IMR-90 (cell line): Measurements from ENCODE around the gene LRRC70. TPM values are rescaled to one million over a fixed set of nuclear protein-coding genes. Genes with fewer than 3 reads are reported as not detected.

ENCODE experiments used
- ATAC-seq: fragments of 200-7000 bp; cut with Tn5 transposase; 2 replicates; pipeline ENCODE4 v1.9.1; 2020; ENCODE audit warnings: low read depth, mild to moderate bottlenecking, moderate library complexity
- BruUV-seq: library from RNA; stranded (reverse); fragments of 400-500 nt; replicated peaks from 2 replicates; lab custom pipeline; 2021; lab: Mats Ljungman, UMichigan
- CTCF ChIA-PET: fragments of 300-600 bp; formaldehyde crosslinking; extraction: SDS; loops from one replicate; lab custom pipeline; 2021; ENCODE audit warnings: antibody characterized with exemption; lab: Yijun Ruan, JAX
- POLR2A ChIA-PET: fragments of 300-600 bp; sonication (Branson Sonifier 250); formaldehyde crosslinking; loops from one replicate; lab custom pipeline; 2022; ENCODE audit warnings: antibody characterized with exemption; ENCODE audit not compliant: unreplicated experiment; lab: Charles Lee
- DNase-seq: peaks from one replicate; pipeline ENCODE4 v3.0.0; 2013
- H2AFZ ChIP-seq: replicated peaks from 2 replicates; pipeline ENCODE3; 2013; ENCODE audit warnings: low read length, mild to moderate bottlenecking; ENCODE audit not compliant: poor library complexity
- H2AK5ac ChIP-seq: 2 replicates; pipeline ENCODE4 v1.6.1; 2013; ENCODE audit warnings: low read depth, low read length, inconsistent platforms
- H2AK9ac ChIP-seq: replicated peaks from 2 replicates; pipeline ENCODE3; 2013; ENCODE audit warnings: mild to moderate bottlenecking, low read depth, low read length, moderate library complexity; ENCODE audit not compliant: poor library complexity
- H2BK120ac ChIP-seq: 2 replicates; pipeline ENCODE4 v1.6.1; 2013; ENCODE audit warnings: low read depth, low read length, inconsistent platforms
- H2BK15ac ChIP-seq: 3 replicates; pipeline ENCODE4 v1.6.1; 2013; ENCODE audit warnings: low read depth, low read length, inconsistent platforms
- H2BK20ac ChIP-seq: 2 replicates; pipeline ENCODE4 v1.6.1; 2013; ENCODE audit warnings: low read depth, mild to moderate bottlenecking, inconsistent platforms, low read length, moderate library complexity
- H2BK5ac ChIP-seq: 2 replicates; pipeline ENCODE4 v1.6.1; 2013; ENCODE audit warnings: mild to moderate bottlenecking, low read depth, low read length, inconsistent platforms; ENCODE audit not compliant: poor library complexity, severe bottlenecking
- H3K14ac ChIP-seq: replicated peaks from 2 replicates; pipeline ENCODE4 v1.6.1; 2013; ENCODE audit warnings: low read depth, low read length, inconsistent platforms
- H3K18ac ChIP-seq: 2 replicates; pipeline ENCODE4 v1.6.1; 2013; ENCODE audit warnings: low read depth, low read length, control low read depth
- H3K23ac ChIP-seq: 2 replicates; pipeline ENCODE4 v1.6.1; 2013; ENCODE audit warnings: low read depth, low read length, inconsistent platforms
- H3K27ac ChIP-seq: 2 replicates; pipeline ENCODE4 v1.5.1; 2013; ENCODE audit warnings: mild to moderate bottlenecking, control low read depth, low read length; ENCODE audit not compliant: insufficient read depth
- H3K27me3 ChIP-seq: 2 replicates; pipeline ENCODE4 v1.6.1; 2013; ENCODE audit warnings: low read length; ENCODE audit not compliant: control insufficient read depth, insufficient read depth
- H3K36me3 ChIP-seq: 2 replicates; pipeline ENCODE4 v1.6.1; 2013; ENCODE audit warnings: low read length, mixed read lengths; ENCODE audit not compliant: control insufficient read depth, insufficient read depth
- H3K4ac ChIP-seq: 2 replicates; pipeline ENCODE4 v1.6.1; 2013; ENCODE audit warnings: low read depth, low read length, inconsistent platforms
- H3K4me1 ChIP-seq: 2 replicates; pipeline ENCODE4 v1.6.1; 2013; ENCODE audit warnings: low read length, mixed read lengths; ENCODE audit not compliant: control insufficient read depth, insufficient read depth
- H3K4me2 ChIP-seq: 2 replicates; pipeline ENCODE4 v1.6.1; 2013; ENCODE audit warnings: low read depth, mild to moderate bottlenecking, control low read depth, low read length, moderate library complexity
- H3K4me3 ChIP-seq: 2 replicates; pipeline ENCODE4 v1.5.1; 2013; ENCODE audit warnings: low read depth, mild to moderate bottlenecking, control low read depth, low read length, moderate library complexity; ENCODE audit not compliant: insufficient read depth
- H3K56ac ChIP-seq: 2 replicates; pipeline ENCODE4 v1.6.1; 2013; ENCODE audit warnings: low read length, inconsistent platforms; ENCODE audit not compliant: insufficient read depth; ENCODE audit errors: extremely low read depth
- H3K79me1 ChIP-seq, 2 experiments: 2 replicates each; pipeline ENCODE4 v1.6.1; 2013; ENCODE audit warnings: low read length in 2 of 2, inconsistent platforms in 1 of 2, low read depth in 1 of 2
- H3K9ac ChIP-seq: 2 replicates; pipeline ENCODE4 v1.6.1; 2013; ENCODE audit warnings: low read depth, low read length, control low read depth
- H3K9me1 ChIP-seq: 2 replicates; pipeline ENCODE4 v1.6.1; 2013; ENCODE audit warnings: low read length, inconsistent platforms; ENCODE audit not compliant: insufficient read depth
- H3K9me3 ChIP-seq: 2 replicates; pipeline ENCODE4 v1.6.1; 2013; ENCODE audit warnings: low read length; ENCODE audit not compliant: control insufficient read depth, insufficient read depth
- H4K20me1 ChIP-seq: 2 replicates; pipeline ENCODE4 v1.6.1; 2013; ENCODE audit warnings: low read length, inconsistent platforms; ENCODE audit not compliant: insufficient read depth
- H4K5ac ChIP-seq: 2 replicates; pipeline ENCODE4 v1.6.1; 2013; ENCODE audit warnings: mild to moderate bottlenecking, low read depth, low read length, control low read depth
- H4K8ac ChIP-seq, 2 experiments: 2 replicates each; pipeline ENCODE4 v1.6.1; 2013; ENCODE audit warnings: low read depth in 2 of 2, low read length in 2 of 2, control low read depth in 1 of 2, inconsistent platforms in 1 of 2
- H4K91ac ChIP-seq: 2 replicates; pipeline ENCODE4 v1.6.1; 2013; ENCODE audit warnings: low read depth, low read length, inconsistent platforms; ENCODE audit not compliant: insufficient read depth
- CEBPB ChIP-seq: IDR thresholded peaks from 2 replicates; pipeline ENCODE4 v1.6.1; 2012; ENCODE audit warnings: low read depth, low read length, improper control_type of control experiment
- ELK1 ChIP-seq: fragments of 150-350 bp; IDR thresholded peaks from 2 replicates; pipeline ENCODE4 v1.6.1; 2016; ENCODE audit warnings: low read depth, mild to moderate bottlenecking, low read length, moderate library complexity, borderline replicate concordance
- MAFK ChIP-seq: IDR thresholded peaks from 2 replicates; pipeline ENCODE4 v1.6.1; 2012; ENCODE audit warnings: low read depth, low read length, improper control_type of control experiment
- RAD21 ChIP-seq: IDR thresholded peaks from 2 replicates; pipeline ENCODE4 v1.6.1; 2012; ENCODE audit warnings: low read length, improper control_type of control experiment
- WGBS, 2 experiments: methylation state at CpG; one replicate each; pipeline versions ENCODE4 v1.1.5 to v1.1.7; 2013; ENCODE audit warnings: missing lambda C conversion rate in 2 of 2; ENCODE audit not compliant: insufficient read length in 1 of 2; ENCODE audit errors: extremely low coverage in 2 of 2; 5-methylcytosine and 5-hydroxymethylcytosine counted together
- dilution Hi-C: fragments of 300-500 bp; cut with HindIII; formaldehyde crosslinking; loops from one replicate; pipeline ENCODE4 v1.14.3; 2018; ENCODE audit warnings: low sequenced_read_pairs; ENCODE audit not compliant: unreplicated experiment
- in situ Hi-C: fragments of 300-500 bp; cut with MboI; formaldehyde crosslinking; loops from 3 replicates; pipeline ENCODE4 v1.14.3; 2019; ENCODE audit warnings: low sequenced_read_pairs, inconsistent platforms, mixed read lengths
- intact Hi-C: fragments of 100-400 bp; cut with micrococcal nuclease; formaldehyde crosslinking; loops from 2 replicates; pipeline ENCODE4 v1.10.0; 2022
- polyA plus RNA-seq, 3 experiments: library from polyadenylated mRNA; depleted of rRNA; stranded (reverse); fragments of >200 nt; gene quantifications; 2 replicates each; pipeline ENCODE4 v1.2.3, GENCODE V29; 2012; ENCODE audit warnings: low replicate concordance in 1 of 3
- total RNA-seq: library from RNA; depleted of rRNA; stranded (reverse); fragments of >200 nt; gene quantifications from 2 replicates; pipeline ENCODE4 v1.2.3, GENCODE V29; 2012

LRRC70 gene
- total and polyA plus RNA-seq, 2 of the 4 experiments (the other 2 are of a cell fraction): 0.19 to 0.36 TPM

DNA sequence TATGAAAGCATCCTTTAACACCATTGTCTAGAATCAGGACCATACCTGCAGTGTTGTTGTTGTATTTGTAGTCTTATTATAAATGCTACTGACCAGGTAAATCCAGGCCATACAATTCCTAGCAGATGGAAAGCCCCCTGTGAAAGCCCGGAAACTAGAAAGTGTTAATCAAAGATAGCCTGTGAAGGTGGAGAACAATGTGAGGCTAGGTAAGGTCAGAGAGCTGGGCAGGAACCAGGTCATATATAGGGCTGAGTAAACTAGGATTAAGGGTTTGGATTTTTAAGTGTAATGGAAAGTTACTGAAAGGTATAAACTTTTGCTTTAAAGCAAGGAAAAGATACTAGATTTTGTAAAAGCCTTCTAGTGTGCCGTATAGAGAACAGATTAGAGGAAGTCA, 6.7 kb downstream of the LRRC70 start:
- CTCF ChIA-PET: no interaction called here

More for the DNA sequence above, 6.7 kb downstream of the LRRC70 start:
- no peak overlapping the region for H2BK15ac ChIP-seq
- no peak for DNase-seq
- H2BK20ac ChIP-seq: no peak overlapping the region
- H3K18ac ChIP-seq: no peak overlapping the region
- ATAC-seq: no peak
- H3K14ac ChIP-seq: no peak overlapping the region
- H3K4me2 ChIP-seq: no peak overlapping the region
- POLR2A ChIA-PET: no interaction called here
- dilution Hi-C loops (no loop called here), in situ Hi-C loops (no loop called here), intact Hi-C loops (no loop called here)
- no TSS peak for BruUV-seq
- H3K56ac ChIP-seq: no peak overlapping the region
- no peak overlapping the region for H2AFZ ChIP-seq
- no peaks in the 10 kb centered on the region for H3K4me1 ChIP-seq
- no peaks in the 10 kb centered on the region; a peak in 1 of 4 replicates for H3K79me1 ChIP-seq
- no peak overlapping the region for H3K4me3 ChIP-seq
- no peak overlapping the region for H4K8ac ChIP-seq
- no peak overlapping the region for H4K5ac ChIP-seq
- H3K23ac ChIP-seq: no peak overlapping the region
- TF ChIP-seq CEBPB (no peak), ELK1 (no peak), MAFK (no peak), RAD21 (no peak)
- H2BK5ac ChIP-seq: no peak overlapping the region
- H2BK120ac ChIP-seq: no peak overlapping the region
- H3K36me3 ChIP-seq: 0 out of 2 replicates have a peak, but pooled peaks cover 1% of the 10 kb centered on the region
- no CpG with 5 or more reads among the region's 2 CpGs for WGBS, 2 experiments
- H3K27ac ChIP-seq: no peak overlapping the region
- H3K4ac ChIP-seq: no peak overlapping the region
- H3K9me3 ChIP-seq: no peaks in the 10 kb centered on the region
- H4K20me1 ChIP-seq: no peaks in the 10 kb centered on the region
- no peaks in the 10 kb centered on the region for H3K27me3 ChIP-seq
- H3K9ac ChIP-seq: no peak overlapping the region
- H2AK5ac ChIP-seq: no peak overlapping the region
- H3K9me1 ChIP-seq: peaks cover 5% of the 10 kb centered on the region; the same call in 1 of the 2 replicates
- no peak overlapping the region for H4K91ac ChIP-seq
- no peak overlapping the region for H2AK9ac ChIP-seq
